Erythroblast (primary cell): ENCODE results near the gene TMEM269.

Experiments
- GATA1 ChIP-seq: IDR thresholded peaks from 2 replicates; pipeline ENCODE4 v1.6.1; 2011; ENCODE audit warnings: low read depth, mild to moderate bottlenecking, control low read depth, low read length, moderate library complexity
- POLR2A ChIP-seq: IDR thresholded peaks from 2 replicates; pipeline ENCODE4 v1.6.1; 2011; ENCODE audit warnings: mild to moderate bottlenecking, low read length

GRCh38 chr1:42831273-42831672 is 46.5 kb downstream of the TMEM269 start:
- TF ChIP-seq POLR2A (no peak), GATA1 (no peak)
